HepG2 (cell line): Measurements from ENCODE around the gene CSNK1D. TPM values are rescaled to one million over a fixed set of nuclear protein-coding genes. Genes with fewer than 3 reads are reported as not detected.

Experiments
- MED8 ChIP-seq: sonication (generic); formaldehyde crosslinking; IDR thresholded peaks from 2 replicates; pipeline ENCODE4 v1.8.1; 2023; ENCODE audit warnings: mild to moderate bottlenecking, missing genetic modification reagents; ENCODE audit not compliant: insufficient replicate concordance
- NFAT5 ChIP-seq: sonication (generic); formaldehyde crosslinking; IDR thresholded peaks from 2 replicates; pipeline ENCODE4 v1.4.0; 2020; ENCODE audit warnings: missing genetic modification reagents
- NFIB ChIP-seq: sonication (generic); formaldehyde crosslinking; IDR thresholded peaks from 2 replicates; pipeline ENCODE4 v1.9.0; 2021; ENCODE audit warnings: missing genetic modification reagents, mild to moderate bottlenecking, borderline replicate concordance
- POGK ChIP-seq: sonication (generic); formaldehyde crosslinking; conservative IDR thresholded peaks from 2 replicates; pipeline ENCODE4 v1.8.0; 2022; ENCODE audit warnings: mild to moderate bottlenecking, moderate library complexity, missing genetic modification reagents
- POLR2AphosphoS5 ChIP-seq: IDR thresholded peaks from 2 replicates; pipeline ENCODE4 v1.6.1; 2012; ENCODE audit warnings: low read depth, low read length
- RERE ChIP-seq: IDR thresholded peaks from 2 replicates; pipeline ENCODE4 v1.6.1; 2016; ENCODE audit warnings: low read depth, missing genetic modification reagents, missing compliant biosample characterization
- SCMH1 ChIP-seq: sonication (generic); formaldehyde crosslinking; IDR thresholded peaks from 2 replicates; pipeline ENCODE4 v1.9.0; 2021; ENCODE audit warnings: missing genetic modification reagents, mild to moderate bottlenecking, borderline replicate concordance
- ZBTB49 ChIP-seq: sonication (generic); formaldehyde crosslinking; IDR thresholded peaks from 2 replicates; pipeline ENCODE4 v1.4.0; 2020; ENCODE audit warnings: missing genetic modification reagents, borderline replicate concordance
- ZNF138 ChIP-seq: sonication (generic); formaldehyde crosslinking; IDR thresholded peaks from 2 replicates; pipeline ENCODE4 v1.5.0; 2020; ENCODE audit warnings: mild to moderate bottlenecking, low read depth, missing genetic modification reagents
- ZNF205 ChIP-seq: IDR thresholded peaks from 2 replicates; pipeline ENCODE4 v1.6.1; 2018; ENCODE audit warnings: missing biosample characterization, missing genetic modification reagents
- ZNF326 ChIP-seq: sonication (generic); formaldehyde crosslinking; IDR thresholded peaks from 2 replicates; pipeline ENCODE4 v1.4.0; 2020; ENCODE audit warnings: missing genetic modification reagents, borderline replicate concordance
- ZSCAN20 ChIP-seq: sonication (generic); formaldehyde crosslinking; IDR thresholded peaks from 2 replicates; pipeline ENCODE4 v1.4.0; 2020; ENCODE audit warnings: missing genetic modification reagents, mild to moderate bottlenecking, borderline replicate concordance
- polyA plus RNA-seq, 8 experiments: library from polyadenylated mRNA; depleted of rRNA in 3 of 8; stranded (reverse) in 7 of 8; unstranded in 1 of 8; fragments of >200 nt; fragmentation: Illumina TruSeq in 4 of 8; extraction: Trizol in 4 of 8; gene quantifications; 2 replicates each; pipeline versions ENCODE4 v1.2.1 to v1.2.3, GENCODE V29; 2011 to 2016; ENCODE audit warnings: low read depth in 4 of 8, missing spikeins in 1 of 8, mixed read lengths in 1 of 8; ENCODE audit not compliant: insufficient read depth in 1 of 8
- total RNA-seq, 5 experiments: library from RNA; depleted of rRNA; stranded (reverse); fragments of >200 nt; fragmentation: Illumina TruSeq; extraction: Trizol; gene quantifications; 2 replicates each; pipeline ENCODE4 v1.2.3, GENCODE V29; 2016; ENCODE audit warnings: low read depth in 1 of 5

CSNK1D gene
- total and polyA plus RNA-seq, 2 of the 13 experiments (the other 11 are each of a cell fraction or from before 2014, with no cell fraction given) = 31.5 to 128 TPM

GRCh38 chr17:82234211-82235055, 39.1 kb downstream of the CSNK1D start (continued):
- TF ChIP-seq POGK (no peak), NFAT5 (CRISPR knock-in tag) (no peak), POLR2AphosphoS5 (peak; percentile 40; the same call in 1 of the 2 replicates), MED8 (CRISPR knock-in tag) (no peak), ZNF326 (CRISPR knock-in tag) (peak; percentile 83; the same call in 1 of the 2 replicates), ZNF205 (CRISPR knock-in tag) (no peak), ZNF138 (CRISPR knock-in tag) (no peak), NFIB (no peak), RERE (CRISPR knock-in tag) (no peak), ZBTB49 (CRISPR knock-in tag) (no peak), SCMH1 (CRISPR knock-in tag) (no peak), ZSCAN20 (CRISPR knock-in tag) (no peak)
